ENCODE data around the gene SRP19. TPM values are rescaled to one million over a fixed set of nuclear protein-coding genes. Genes with fewer than 3 reads are reported as not detected.

SRP19 gene
- total and polyA plus RNA-seq, 2 of the 8 experiments (the other 6 are each of a cell fraction or from before 2014, with no cell fraction given) = 27.5 to 79.9 TPM

GRCh38 chr5:112844489-112844888, 16.6 kb upstream of the SRP19 start:
- no peak overlapping the region for H2BK15ac ChIP-seq (ENCODE audit: low read length)
- H3K27me3 ChIP-seq (replicated peaks in 1 of 4; ENCODE audit: control insufficient read depth in 3 of 4, extremely low read depth in 1 of 4, insufficient read depth in 3 of 4, low read length in 3 of 4) = no peaks in the 10 kb centered on the region
- no peak overlapping the region for H2BK120ac ChIP-seq (replicated peaks; ENCODE audit: low read depth, low read length)
- no peak overlapping the region for H3K56ac ChIP-seq (replicated peaks; ENCODE audit: insufficient read length, low read depth, low read length)
- peaks cover 17% of the 10 kb centered on the region in 2 experiments for H3K9me3 ChIP-seq (ENCODE audit: insufficient read depth in 2 of 2, low read depth in 1 of 2, low read length in 1 of 2)
- H3K4ac ChIP-seq (replicated peaks; ENCODE audit: insufficient read length, low read depth, low read length) = no peak overlapping the region
- H3K4me1 ChIP-seq (replicated peaks in 1 of 4; ENCODE audit: control insufficient read depth in 3 of 4, insufficient read depth in 4 of 4, low read length in 3 of 4) = peaks cover 0 to 9% (median 0%) of the 10 kb centered on the region in 4 experiments; a peak in 2 of 7 replicates
- no peaks in the 10 kb centered on the region for H4K20me1 ChIP-seq (replicated peaks in 1 of 2; ENCODE audit: control insufficient read depth in 1 of 2, insufficient read depth in 2 of 2, low read length in 2 of 2)
- CTCF ChIA-PET (ENCODE audit: partially characterized antibody) = interaction anchor here (1.1 kb wide), 2 partner anchors 52 to 53 kb away, joined by 3 to 4 read pairs; no protein-coding TSS in a partner anchor
- no peak for FAIRE-seq
- H3K36me3 ChIP-seq (ENCODE audit: control insufficient read depth in 2 of 4, insufficient read depth in 4 of 4, low read length in 3 of 4) = peaks cover 0 to 23% (median 6%) of the 10 kb centered on the region in 4 experiments; a peak in 5 of 8 replicates
- no peak overlapping the region for H3K9ac ChIP-seq (replicated peaks in 1 of 4; ENCODE audit: extremely low read depth in 1 of 4, low read depth in 3 of 4, low read length in 3 of 4)
- H2AFZ ChIP-seq (ENCODE audit: low read length) = no peak overlapping the region
- H3K4me3 ChIP-seq (ENCODE audit: extremely low read depth in 1 of 4, insufficient read depth in 2 of 4, low read depth in 3 of 4, low read length in 4 of 4) = no peak overlapping the region
- no peak overlapping the region for H2AK5ac ChIP-seq (ENCODE audit: low read depth, low read length)
- H3K23me2 ChIP-seq (ENCODE audit: low read depth, low read length) = no peaks in the 10 kb centered on the region
- no peak overlapping the region for H3K14ac ChIP-seq (ENCODE audit: insufficient read length)
- no peaks in the 10 kb centered on the region for H3K79me1 ChIP-seq (ENCODE audit: low read depth, low read length)
- no peak overlapping the region for H3K18ac ChIP-seq (ENCODE audit: extremely low read depth, low read length)
- H2BK20ac ChIP-seq (ENCODE audit: low read length) = no peak overlapping the region
- H3K27ac ChIP-seq (ENCODE audit: low read depth, low read length) = no peak overlapping the region
- no peak for DNase-seq (ENCODE audit: low read depth in 1 of 2, low spot score in 2 of 2)
- no peak overlapping the region for H3K4me2 ChIP-seq (ENCODE audit: insufficient read depth in 1 of 2, low read depth in 2 of 2, low read length in 2 of 2)
- no peak overlapping the region for H2BK12ac ChIP-seq (ENCODE audit: low read depth, low read length)
- H4K91ac ChIP-seq (replicated peaks; ENCODE audit: insufficient read length, low read length) = no peak overlapping the region
- no peak overlapping the region for H4K8ac ChIP-seq (ENCODE audit: extremely low read depth, insufficient read depth, low read length)
- no peak overlapping the region for H2BK5ac ChIP-seq (ENCODE audit: low read depth, low read length)
- no peaks in the 10 kb centered on the region for H3K79me2 ChIP-seq (ENCODE audit: control insufficient read depth in 1 of 2, insufficient read depth in 2 of 2, low read length in 2 of 2)
- WGBS, 2 experiments (ENCODE audit: extremely low coverage in 1 of 2, insufficient coverage in 1 of 2, insufficient read length in 1 of 2, insufficient replicate concordance in 2 of 2, low coverage in 1 of 2, low lambda C conversion rate in 2 of 2, missing lambda C conversion rate in 1 of 2) = 86% methylated on average over 1 of the region's 1 CpG; no CpG with 5 or more reads in 1 of the 2 experiments
- H4K5ac ChIP-seq (ENCODE audit: insufficient read length, low read depth, low read length) = no peak overlapping the region
- POLR2A ChIA-PET (ENCODE audit: partially characterized antibody) = no interaction called here
- H3K23ac ChIP-seq (ENCODE audit: insufficient read length) = no peak overlapping the region
- TF ChIP-seq KDM5A (IDR thresholded peaks at IDR 0.05; ENCODE audit: low read length) (no peak), KDM1A (IDR thresholded peaks at IDR 0.05; ENCODE audit: borderline replicate concordance, low read length) (no peak), MAFK (IDR thresholded peaks at IDR 0.05; ENCODE audit: low read depth, low read length) (no peak), JUN (IDR thresholded peaks at IDR 0.05; ENCODE audit: low read depth, low read length) (no peak), SUZ12 (IDR thresholded peaks at IDR 0.05; ENCODE audit: low read length) (no peak), ATF3 (IDR thresholded peaks at IDR 0.05; ENCODE audit: insufficient read depth, low read depth, low read length) (no peak), EP300 (IDR thresholded peaks at IDR 0.05; ENCODE audit: borderline replicate concordance in 1 of 2, low read depth in 2 of 2, low read length in 2 of 2) (no peak), SP2 (IDR thresholded peaks at IDR 0.05; ENCODE audit: low read length) (no peak)
- TF ChIP-seq, protein P1, sequence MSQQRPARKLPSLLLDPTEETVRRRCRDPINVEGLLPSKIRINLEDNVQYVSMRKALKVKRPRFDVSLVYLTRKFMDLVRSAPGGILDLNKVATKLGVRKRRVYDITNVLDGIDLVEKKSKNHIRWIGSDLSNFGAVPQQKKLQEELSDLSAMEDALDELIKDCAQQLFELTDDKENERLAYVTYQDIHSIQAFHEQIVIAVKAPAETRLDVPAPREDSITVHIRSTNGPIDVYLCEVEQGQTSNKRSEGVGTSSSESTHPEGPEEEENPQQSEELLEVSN (IDR thresholded peaks at IDR 0.05) = no peak
- TF ChIP-seq, protein P2, sequence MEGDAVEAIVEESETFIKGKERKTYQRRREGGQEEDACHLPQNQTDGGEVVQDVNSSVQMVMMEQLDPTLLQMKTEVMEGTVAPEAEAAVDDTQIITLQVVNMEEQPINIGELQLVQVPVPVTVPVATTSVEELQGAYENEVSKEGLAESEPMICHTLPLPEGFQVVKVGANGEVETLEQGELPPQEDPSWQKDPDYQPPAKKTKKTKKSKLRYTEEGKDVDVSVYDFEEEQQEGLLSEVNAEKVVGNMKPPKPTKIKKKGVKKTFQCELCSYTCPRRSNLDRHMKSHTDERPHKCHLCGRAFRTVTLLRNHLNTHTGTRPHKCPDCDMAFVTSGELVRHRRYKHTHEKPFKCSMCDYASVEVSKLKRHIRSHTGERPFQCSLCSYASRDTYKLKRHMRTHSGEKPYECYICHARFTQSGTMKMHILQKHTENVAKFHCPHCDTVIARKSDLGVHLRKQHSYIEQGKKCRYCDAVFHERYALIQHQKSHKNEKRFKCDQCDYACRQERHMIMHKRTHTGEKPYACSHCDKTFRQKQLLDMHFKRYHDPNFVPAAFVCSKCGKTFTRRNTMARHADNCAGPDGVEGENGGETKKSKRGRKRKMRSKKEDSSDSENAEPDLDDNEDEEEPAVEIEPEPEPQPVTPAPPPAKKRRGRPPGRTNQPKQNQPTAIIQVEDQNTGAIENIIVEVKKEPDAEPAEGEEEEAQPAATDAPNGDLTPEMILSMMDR (IDR thresholded peaks at IDR 0.05; ENCODE audit: control extremely low read depth in 1 of 3, insufficient read depth in 1 of 3, low read depth in 1 of 3, low read length in 3 of 3) = no peak
